Stimulated activated CD4-positive, alpha-beta T cell treated with anti-CD3 and anti-CD28 coated beads, Interleukin-15, amount 100 ng/mL, for 24 hours (primary cell): ENCODE data around the gene GLB1L3.
"Not testable (repeated sequence)": the region's sequence is repeated elsewhere in the genome, so short reads cannot be mapped to it uniquely, and the experiment has no call there.

ENCODE experiments used
- DNase-seq: peaks from one replicate; pipeline ENCODE4 v3.0.0-alpha.2; 2020

GLB1L3 gene

DNA sequence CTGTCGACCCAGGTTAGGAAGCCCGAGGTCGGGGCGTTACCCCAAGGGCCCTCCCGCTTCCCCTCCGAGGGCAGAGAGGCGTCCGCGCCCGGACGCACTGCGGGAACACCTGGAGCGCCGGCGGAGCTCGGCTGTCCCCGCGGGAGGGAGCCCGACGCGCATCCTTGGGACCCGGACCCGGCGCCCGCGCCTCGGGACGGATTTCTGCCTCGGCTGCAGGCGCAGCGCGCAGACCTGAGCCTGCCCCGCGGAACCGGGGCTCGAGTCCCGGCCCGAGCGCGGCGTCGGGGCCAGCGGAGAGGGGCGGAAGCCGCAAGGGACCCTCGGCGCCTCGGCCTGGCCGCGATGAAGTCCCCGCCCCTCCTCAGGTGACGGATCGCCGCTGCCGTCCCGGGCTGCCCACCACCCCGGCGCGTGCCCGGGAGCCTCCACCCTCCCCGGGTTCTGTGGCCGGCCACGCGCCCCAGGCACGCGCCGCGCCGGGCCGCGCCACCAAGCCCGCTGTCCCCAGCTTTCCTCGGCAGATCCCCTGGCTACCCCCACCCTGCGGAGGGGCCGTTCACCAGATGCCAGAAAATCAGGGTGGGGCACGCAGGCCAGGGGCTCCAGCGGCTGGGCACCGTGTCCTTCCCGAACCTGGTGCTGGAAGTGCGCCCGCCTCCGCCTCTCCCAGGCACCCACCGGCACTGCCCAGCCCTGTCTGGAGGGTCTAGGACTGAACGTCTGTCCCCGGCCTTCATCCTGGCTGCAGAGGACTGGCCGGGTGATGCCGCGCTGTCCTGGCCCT is 410 bp downstream of the GLB1L3 start:
- peak; percentile 50 for DNase-seq

DNA sequence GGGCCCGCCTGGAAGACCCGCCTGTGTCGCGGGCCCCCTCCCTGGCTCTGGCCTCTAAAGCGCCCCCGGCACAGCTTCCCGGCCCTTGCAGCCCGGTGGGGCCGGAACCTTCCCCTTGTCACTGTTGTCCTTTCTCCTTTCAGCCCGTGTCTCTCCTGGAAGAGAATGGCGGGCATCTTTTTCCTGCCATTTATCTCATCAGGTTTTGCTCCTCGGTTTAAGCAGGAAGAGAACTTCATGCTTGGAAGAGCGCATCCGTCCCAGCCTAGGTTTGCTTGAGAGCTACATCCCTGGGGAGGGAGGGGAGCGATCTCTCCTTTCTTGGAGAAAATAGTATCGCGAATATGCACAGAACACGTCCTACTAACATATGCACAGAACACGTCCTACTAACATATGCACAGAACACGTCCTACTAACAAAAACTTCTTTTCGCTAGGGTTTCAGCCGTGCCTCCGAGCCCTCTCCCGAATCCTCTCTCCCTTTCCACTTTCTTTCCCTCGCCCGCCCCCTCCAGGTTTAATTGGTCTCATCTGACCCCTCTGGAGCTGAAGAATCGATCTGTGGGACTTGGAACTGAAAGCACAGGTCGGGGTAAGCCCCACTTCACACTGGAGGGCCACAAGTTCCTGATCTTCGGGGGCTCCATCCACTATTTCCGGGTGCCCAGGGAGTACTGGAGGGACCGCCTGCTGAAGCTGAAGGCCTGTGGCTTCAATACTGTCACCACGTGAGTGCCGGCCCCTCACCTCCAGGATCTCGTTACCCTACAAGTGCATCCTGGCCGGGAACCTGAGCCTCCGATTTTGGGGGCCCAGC is 1.2 kb downstream of the GLB1L3 start:
- no peak for DNase-seq

DNA sequence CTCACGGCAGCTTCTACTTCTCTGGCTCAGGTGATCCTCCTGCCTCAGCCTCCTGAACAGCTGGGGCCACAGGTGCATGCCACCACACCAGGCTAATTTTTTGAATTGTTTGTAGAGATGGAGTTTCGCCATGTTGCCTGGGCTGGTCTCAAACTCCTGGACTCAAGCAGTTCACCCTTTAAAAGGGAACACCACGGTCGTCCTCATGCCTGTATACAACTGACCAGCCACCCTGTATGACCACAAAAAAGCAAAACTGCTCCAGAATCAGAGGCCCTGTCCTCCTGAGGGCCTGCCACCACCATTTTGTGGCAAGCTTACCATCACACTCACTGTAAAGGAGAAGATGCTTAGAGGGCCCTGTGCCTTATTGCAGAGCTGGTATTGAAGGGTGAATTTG is 2.2 kb downstream of the GLB1L3 start:
- DNase-seq: no peak

DNA sequence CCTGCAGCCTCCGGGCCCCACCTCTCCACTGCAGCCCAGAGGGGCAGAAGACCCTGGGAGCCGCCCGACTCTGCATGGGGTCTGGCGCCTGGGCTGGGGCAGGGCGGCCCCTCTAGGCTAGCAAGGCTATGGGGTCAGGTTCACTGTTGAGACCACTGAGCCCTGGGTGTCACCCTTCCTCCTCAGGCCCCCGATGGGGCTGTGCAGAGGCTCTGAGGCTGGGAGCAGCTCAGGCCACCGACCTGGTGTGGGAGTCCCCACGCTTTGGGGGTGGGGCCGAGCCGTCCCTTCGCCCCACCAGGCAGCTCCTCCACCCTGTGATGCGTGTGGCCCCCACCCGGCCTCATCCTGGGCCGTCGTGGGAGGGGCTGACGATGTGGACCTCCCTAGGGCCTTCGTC is 5.5 kb downstream of the GLB1L3 start:
- not testable (repeated sequence) for DNase-seq

DNA sequence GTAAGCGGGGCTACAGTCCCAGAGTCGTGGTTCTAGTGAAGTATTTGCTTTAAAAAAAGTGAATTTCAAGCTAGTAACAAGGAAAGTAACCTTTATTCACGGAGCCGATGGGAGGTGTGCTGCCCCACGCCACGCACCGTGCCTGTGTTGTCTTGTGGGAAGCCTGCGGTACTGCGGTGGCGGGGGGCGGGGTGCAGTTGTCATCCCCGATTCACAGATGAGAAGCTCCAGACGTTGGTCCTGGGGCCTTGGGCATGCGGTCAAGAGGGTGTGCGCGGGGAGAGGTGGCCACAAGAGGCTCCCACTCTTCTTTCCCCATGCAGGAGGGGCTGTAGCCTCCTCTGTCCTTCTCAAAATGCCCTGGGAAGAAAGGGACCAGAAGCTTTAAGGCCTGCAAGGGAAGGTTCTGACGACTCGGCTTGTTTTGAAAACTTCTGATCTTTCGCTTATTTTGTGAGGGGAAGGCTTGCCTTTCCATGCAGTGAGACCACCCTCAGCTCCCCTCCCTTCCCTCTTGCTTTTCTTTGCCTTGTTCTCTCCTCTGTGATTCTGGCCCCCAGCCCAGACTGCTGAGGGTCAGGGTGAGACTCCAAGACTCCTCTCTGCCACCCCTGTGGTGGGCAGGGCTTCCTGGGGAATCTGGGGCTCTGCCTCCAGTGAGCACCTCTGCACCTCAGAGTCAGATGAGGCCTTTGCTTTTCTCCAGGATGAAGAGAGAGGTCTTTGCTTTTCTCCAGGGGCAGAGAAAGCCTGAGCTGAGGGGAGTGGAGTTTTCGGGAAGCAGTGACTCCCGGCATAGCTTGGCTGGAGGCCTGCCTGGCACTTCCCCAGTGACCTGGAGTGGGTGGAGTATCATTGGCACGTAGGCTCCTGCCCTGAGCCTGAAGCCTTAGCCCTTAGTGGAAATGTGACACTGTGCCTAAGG is 6.2 kb downstream of the GLB1L3 start:
- no peak for DNase-seq

DNA sequence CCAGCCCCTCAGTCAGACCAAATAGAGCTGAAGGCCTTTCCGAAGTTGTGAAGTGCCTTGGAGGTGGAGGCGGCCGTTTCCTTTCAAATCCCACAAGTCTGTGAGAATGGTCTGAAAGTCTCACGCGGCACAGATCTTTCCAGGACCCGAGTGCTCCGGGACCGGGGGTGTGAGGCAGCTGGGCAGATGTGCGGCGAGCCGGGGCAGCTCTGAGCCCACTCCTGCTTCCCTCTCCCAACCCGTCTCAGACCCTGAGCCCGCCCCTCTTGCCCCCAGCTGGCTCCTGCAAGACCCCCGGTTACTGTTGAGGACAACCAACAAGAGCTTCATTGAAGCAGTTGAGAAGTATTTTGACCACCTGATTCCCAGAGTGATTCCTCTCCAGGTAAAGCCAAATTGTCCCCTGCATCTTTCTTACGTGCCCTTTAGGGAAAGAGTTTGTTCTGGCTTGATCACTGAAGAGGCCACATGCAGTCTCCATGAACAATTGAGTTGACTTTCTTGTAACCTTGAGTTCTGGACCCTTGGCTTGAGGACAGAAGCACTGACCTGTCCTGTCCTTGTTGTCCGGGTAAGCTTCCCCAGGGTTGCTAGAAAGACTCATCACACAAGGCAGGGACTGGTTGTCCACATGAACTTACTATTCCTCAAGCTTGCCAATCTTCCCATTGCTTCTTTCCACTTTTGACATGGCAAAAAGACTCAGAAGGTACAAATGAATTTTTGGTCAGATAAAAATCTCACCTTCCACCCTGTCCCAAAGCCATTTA is 7.5 kb downstream of the GLB1L3 start:
- DNase-seq: no peak

DNA sequence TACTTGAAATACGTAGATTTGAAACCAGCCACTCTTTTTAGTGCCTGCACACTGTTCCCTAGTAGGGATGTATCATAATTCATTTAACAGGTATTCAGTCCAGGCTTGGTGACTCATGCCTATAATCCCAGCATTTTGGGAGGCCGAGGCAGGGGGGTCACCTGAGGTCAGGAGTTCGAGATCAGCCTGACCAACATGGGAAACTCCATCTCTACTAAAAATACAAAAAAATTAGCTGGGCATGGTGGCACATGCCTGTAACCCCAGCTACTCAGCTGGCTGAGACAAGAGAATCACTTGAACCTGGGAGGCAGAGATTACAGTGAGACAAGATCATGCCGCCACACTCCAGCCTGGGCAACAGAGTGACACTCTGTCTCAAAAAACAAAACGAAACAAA is 8.2 kb downstream of the GLB1L3 start:
- not testable (repeated sequence) for DNase-seq

DNA sequence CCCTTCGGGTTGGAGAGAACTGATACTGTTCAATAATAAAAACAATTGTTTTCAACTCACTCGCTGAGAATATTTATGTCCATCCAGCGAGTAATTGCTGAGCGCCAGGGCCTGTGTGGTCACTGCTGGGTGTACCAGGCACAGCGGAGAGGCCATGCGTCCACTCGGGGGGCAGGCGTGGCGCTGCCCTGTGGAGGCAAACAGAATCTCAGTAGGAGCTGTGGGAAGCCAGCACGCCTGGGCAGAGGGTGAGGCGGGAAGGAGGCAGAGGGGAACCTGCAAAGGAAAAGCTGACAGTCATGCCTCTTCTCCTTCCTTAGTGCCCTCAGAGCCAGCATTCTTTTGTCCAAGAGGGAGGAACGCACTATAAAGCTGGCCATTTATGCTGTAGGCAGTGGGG is 11.4 kb downstream of the GLB1L3 start:
- DNase-seq: no peak

DNA sequence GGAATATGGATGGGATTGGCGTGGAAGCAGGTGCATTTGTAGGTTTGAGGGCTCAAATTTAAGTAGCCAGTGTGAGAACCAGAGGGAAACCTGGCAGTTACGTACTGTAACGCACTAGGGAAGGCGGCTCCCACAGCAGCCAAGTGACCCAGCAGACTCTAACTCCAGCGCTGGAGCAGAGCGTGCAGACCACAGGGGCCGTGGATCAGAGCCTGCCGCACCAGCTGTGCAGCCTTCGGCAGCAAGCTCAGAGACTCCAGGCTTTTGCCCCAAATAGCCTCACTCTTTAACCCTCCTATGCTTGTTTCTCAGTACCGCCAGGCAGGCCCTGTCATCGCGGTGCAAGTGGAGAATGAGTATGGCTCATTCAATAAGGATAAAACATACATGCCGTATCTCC is 12.3 kb downstream of the GLB1L3 start:
- DNase-seq: no peak

DNA sequence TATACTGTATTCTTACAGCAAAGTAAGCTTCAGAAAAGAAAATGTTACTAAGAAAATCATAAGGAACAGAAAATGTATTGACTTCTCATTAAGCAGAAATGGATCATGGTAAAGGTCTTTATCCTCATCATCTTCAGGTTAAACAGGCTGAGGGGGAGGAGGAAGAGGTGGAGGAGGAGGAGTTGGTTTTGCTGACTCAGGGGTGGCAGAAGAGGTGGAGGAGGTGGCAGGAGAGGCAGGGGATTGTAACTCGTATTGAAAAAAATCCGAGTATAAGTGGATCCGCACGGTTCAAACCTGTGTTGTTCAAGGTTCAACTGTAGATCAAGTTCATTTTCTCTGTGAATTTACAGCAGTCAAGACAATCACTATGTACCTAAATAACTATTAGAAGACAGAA is 13.0 kb downstream of the GLB1L3 start:
- DNase-seq: no peak

DNA sequence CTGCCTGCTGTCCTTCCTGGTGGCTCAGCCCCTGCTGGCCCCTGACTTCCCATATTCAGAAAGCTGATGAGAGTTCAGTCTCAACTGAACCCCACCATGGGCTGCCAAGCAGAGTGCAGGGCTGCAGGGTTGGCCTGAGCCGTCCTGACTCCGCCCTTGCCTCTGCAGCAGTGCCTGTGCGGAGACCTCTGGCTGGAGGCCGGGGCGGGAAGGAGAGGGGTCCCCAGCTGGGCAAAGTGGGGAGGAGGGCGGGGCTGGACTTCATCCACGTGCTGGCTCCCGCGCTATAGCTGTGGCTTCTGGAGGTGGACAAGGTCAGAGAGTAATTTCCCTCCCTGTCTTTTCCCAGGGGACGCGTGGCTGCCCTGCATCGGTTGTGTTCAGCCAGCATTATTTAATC is 13.6 kb downstream of the GLB1L3 start:
- no peak for DNase-seq

DNA sequence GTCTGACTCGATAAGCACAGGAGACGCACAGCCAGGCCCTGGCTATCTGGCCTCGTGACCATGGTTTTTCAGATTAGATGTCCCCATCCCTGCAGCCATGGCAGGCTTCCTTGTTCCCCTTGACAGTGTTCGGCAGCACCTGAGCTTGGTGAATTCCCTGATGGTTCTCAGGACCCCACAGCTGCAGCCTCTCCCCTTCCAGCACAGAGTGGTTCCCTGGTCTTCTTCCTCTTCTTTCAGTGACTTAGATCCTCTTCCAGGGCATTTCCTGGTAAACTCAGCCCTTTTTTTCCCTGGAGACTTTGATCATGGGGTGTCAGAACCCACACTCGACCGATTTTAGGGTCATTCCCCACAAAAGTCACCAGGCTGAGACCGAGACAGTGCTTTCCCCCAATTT is 14.5 kb downstream of the GLB1L3 start:
- no peak for DNase-seq

DNA sequence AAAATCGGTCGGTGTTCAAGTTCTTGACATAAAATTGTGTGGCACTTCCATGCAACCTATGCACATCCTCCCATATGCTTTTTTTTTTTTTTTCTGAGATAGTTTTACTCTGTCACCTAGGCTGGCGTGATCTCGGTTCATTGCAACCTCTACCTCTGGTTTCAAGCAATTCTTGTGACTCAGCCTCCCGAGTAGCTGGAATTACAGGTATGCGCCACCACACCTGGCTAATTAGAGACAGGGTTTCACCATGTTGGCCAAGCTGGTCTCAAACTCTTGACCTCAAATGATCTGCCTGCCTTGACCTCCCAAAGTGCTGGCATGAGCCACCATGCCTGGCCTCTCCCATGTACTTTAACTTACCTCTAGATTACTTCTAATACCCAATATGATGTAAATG is 15.0 kb downstream of the GLB1L3 start:
- no peak for DNase-seq

DNA sequence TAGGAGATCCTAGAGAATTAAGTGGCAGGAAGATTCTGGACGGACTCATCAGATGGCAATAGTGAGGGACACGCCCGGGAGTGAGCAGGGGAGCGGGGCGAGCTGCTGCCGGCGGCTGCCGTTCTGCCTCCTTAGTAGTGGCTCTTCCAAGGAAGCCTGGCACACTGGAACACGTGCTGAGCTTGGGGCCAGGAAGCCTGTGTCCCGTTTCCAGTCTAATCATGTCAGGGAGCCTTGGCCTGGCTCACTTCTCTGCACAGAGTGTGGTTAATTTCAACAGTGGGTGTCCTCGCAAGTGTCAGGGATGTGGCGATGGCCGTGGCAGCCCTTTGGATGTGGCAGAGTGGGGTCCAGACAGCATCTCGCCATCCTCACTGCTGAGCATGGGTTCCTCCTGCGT is 16.5 kb downstream of the GLB1L3 start:
- no peak for DNase-seq

DNA sequence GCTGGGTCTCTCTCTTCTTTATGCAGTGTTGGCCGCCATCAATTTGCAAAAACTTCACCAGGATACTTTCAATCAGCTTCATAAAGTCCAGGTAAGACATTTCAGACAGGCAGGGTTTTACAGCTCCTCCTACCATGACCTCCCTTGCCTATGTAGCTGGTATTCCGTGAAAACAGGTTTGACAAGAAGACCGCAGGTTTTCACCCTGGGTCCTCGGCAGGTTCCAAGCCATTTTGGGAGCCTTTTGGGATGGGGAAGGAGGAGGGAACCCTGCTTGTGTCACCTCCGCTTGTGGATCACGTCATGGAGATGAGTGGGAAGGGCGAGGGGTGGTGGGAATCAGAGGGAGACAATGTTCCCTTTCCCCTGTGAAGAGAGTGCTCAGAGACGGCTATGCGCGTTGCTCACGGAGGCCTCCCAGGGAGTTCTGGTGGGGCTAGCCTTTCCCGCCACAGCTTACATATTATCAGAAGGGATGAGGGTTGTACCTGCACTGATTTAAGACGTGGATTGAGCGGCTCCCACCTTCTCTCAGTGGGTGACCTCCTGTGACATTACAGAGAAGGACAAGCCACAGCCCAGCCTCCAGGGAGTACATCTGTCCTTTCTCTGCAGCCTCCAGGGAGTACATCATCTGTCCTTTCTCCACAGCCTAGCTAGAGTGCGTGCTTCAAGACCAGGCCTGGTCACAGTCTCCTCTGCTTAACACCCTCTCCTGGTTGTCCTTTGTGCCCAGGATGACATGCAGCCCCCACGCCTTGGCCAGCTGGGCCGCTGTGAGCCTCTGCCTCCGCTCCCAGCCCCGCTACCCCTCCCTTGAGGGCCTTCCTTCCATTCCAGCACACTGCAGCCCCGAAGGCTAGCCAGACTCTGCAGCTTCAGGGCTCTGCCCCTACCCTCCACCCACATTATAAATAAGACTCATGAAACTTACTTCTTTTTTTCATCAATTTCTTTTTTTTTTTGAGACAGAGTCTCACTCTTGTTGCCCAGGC is 17.2 kb downstream of the GLB1L3 start:
- DNase-seq: no peak

DNA sequence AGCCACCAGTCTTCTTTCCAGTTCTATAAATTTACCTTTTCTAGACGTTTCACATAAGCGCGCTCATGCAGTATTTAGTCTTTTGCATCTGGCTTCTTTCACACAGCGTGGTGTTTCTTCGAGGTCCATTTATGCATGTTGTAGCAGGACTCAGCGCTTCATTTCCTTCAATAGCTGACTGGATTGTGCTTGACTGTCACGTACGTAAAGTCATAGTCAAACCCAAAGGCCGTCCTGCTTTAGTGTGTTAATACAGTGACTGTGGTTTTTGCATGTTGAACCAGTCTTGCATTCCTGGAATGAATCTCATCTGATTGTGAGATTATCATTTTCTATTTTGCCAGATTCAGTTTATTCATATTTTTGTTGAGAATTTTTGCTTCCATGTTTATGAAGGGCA is 18.5 kb downstream of the GLB1L3 start:
- no peak for DNase-seq

DNA sequence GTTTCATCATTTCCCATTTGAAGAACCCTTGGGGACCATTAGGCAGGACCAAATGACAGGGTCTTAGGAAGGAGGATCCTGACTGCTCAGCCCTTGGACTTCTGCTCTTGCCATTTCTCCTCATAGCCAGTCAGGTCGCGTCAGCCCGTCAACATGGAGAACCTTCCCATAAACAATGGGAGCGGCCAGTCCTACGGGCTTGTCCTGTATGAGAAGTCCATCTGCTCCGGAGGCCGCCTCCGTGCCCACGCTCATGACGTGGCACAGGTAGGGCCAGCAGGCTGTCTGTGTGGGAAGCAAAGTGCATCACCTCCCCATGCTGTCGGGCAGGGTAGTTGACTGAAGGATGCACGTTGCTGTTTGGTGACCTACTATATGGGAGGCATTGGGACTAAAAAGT is 36.0 kb downstream of the GLB1L3 start:
- DNase-seq: no peak

DNA sequence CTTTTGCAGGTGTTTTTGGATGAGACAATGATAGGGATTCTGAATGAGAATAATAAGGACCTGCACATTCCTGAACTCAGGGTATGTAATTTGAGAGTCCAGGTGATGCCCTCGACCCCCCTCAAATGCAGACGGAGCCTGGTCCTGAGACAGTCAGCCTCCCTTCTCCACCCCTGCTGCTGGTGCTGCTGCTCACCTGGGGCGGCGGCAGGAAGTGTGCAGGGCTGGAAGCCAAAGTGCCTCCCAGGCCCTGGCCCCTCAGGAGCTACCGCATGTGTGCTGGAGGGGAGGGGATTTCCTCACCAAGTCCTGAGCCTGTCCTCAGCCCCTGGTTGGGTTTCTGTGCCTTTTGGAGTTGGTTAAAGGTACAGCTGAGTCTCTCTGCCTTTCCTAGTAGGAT is 36.6 kb downstream of the GLB1L3 start:
- DNase-seq: no peak

DNA sequence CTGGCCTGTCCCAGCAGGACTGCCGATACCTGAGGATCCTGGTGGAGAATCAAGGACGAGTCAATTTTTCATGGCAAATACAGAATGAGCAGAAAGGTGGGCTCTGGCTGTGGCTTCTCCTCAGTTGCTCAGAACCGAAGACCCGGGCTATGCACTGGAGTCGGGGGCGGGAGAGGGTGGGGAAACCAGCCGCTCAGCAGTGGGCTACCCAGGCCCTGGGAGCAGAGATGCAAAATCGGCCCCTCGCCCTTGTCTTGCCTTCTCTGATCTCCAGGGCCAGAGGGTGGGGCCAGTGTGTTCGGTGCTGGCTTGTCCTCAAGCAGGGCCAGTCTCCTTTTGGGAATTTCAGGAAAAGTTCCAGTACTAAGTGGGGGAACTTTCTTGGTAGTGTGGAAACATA is 37.2 kb downstream of the GLB1L3 start:
- no peak for DNase-seq

DNA sequence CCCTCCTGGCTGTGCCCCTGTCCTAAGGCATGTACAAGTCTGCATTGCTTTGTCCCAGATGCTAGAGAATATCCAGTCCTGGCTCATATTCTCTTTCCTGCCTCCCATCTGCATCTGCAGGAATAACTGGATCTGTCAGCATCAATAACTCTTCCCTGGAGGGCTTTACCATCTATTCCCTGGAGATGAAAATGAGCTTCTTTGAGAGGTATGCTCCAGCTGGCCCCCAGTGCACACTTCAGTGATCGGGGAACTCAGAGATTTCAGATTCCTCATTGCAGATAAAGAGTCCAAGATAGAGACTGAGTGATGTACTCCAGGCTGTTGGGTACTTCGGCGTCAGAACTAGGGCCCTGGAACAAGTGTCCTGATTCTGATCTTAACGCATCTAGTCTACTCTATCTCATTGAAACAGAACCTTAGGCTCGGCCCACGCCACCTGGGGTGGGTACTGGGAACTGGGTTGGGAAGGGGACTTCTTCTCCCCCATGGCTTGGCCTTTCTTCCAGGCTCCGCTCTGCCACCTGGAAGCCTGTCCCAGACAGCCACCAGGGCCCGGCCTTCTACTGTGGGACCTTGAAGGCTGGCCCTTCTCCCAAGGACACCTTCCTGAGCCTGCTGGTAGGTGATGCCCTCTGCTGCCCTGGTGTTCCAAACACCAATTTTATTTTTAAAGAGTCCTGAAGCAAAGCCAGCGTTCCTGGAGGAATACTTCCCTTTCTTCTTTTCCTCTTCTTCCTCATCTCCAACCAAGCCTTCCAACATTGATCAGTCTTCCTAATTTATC is 37.8 kb downstream of the GLB1L3 start:
- DNase-seq: no peak
